ENCODE measurements around the gene CCDC179. TPM values are rescaled to one million over a fixed set of nuclear protein-coding genes. Genes with fewer than 3 reads are reported as not detected.

The CCDC179 gene
- total RNA-seq, 1 experiment from 2014 or later = not detected

- Histone ChIP-seq H3K9ac (ENCODE audit: extremely low read depth, insufficient read length, low read length) (no peak overlapping the region), H4K91ac (ENCODE audit: insufficient read length, low read depth, low read length) (no peak overlapping the region), H4K20me1 (ENCODE audit: control insufficient read depth, insufficient read depth, insufficient read length) (no peaks in the 10 kb centered on the region), H3K56ac (ENCODE audit: insufficient read length, low read depth, low read length) (no peak overlapping the region), H3K27me3 (ENCODE audit: insufficient read depth, low read length) (no peaks in the 10 kb centered on the region), H2AFZ (ENCODE audit: low read length) (no peak overlapping the region), H3K4me2 (ENCODE audit: insufficient read depth, insufficient read length, low read length) (peak overlapping the region; percentile 17), H3K14ac (ENCODE audit: insufficient read depth, low read length) (no peak overlapping the region), H3K79me2 (ENCODE audit: insufficient read depth, low read length) (no peaks in the 10 kb centered on the region), H3K18ac (ENCODE audit: insufficient read length, low read depth, low read length) (no peak overlapping the region), H2BK120ac (ENCODE audit: low read depth, low read length, poor library complexity, severe bottlenecking) (no peak overlapping the region), H3K23ac (ENCODE audit: insufficient read length, low read depth, low read length) (no peak overlapping the region), H3K4me1 (ENCODE audit: insufficient read depth, low read length) (no peaks in the 10 kb centered on the region), H2BK15ac (ENCODE audit: low read depth, low read length) (no peak overlapping the region), H3K4ac (ENCODE audit: low read depth, low read length) (no peak overlapping the region), H2BK20ac (ENCODE audit: low read depth, low read length, poor library complexity, severe bottlenecking) (no peak overlapping the region), H3K79me1 (ENCODE audit: insufficient read depth, low read depth, low read length, poor library complexity, severe bottlenecking) (no peaks in the 10 kb centered on the region), H3K9me3 (ENCODE audit: control insufficient read depth, low read depth, low read length) (no peaks in the 10 kb centered on the region), H2BK5ac (ENCODE audit: insufficient read length, low read length) (no peak overlapping the region), H3K23me2 (ENCODE audit: insufficient read length, low read depth, low read length, poor library complexity, severe bottlenecking) (peaks cover 3% of the 10 kb centered on the region), H4K5ac (ENCODE audit: insufficient read length, low read depth, low read length) (no peak overlapping the region), H2BK12ac (ENCODE audit: insufficient read length, low read depth, low read length) (no peak overlapping the region), H2AK5ac (ENCODE audit: insufficient read length, low read length) (no peak overlapping the region), H3K27ac (ENCODE audit: insufficient read length, low read depth, low read length) (no peak overlapping the region), H4K8ac (replicated peaks; ENCODE audit: insufficient read length, low read depth, low read length) (no peak overlapping the region), H3T11ph (ENCODE audit: low read length) (no peak overlapping the region)
- peaks cover 26% of the 10 kb centered on the region for H3K27me3 Mint-ChIP-seq (ENCODE audit: low read depth)
- H3K4me1 Mint-ChIP-seq = peaks cover 13 to 26% of the 10 kb centered on the region in 2 experiments
- H3K36me3 Mint-ChIP-seq (ENCODE audit: insufficient read depth in 1 of 3, low read depth in 3 of 3) = no peaks in the 10 kb centered on the region; a peak in 2 of 7 replicates
- no CpG with 5 or more reads among the region's 4 CpGs for WGBS (ENCODE audit: extremely low coverage, insufficient read length, low lambda C conversion rate)
- TF ChIP-seq CTCF (conservative IDR thresholded peaks at IDR 0.05) = no peak
- no peak overlapping the region for H3K27ac Mint-ChIP-seq
- no peaks in the 10 kb centered on the region; a peak in 1 of 5 replicates for H3K9me3 Mint-ChIP-seq
- H3K4me3 Mint-ChIP-seq = peak overlapping the region; percentile 75 to 85
- DNase-seq = no peak
Measured at GRCh38 chr11:22830082-22830414, 30.2 kb downstream of the CCDC179 start.
